ENCODE results near the gene KLHL22.

The KLHL22 gene

GRCh38 chr22:20421507-20421874 is 74.1 kb downstream of the KLHL22 start:
- H4K12ac ChIP-seq (ENCODE audit: low read depth, low read length): no peak overlapping the region
- H3K9me3 ChIP-seq (ENCODE audit: insufficient read depth, low read depth, low read length): no peaks in the 10 kb centered on the region
- H3K79me1 ChIP-seq (ENCODE audit: low read length): peaks cover 3% of the 10 kb centered on the region
- H3K4me2 ChIP-seq (ENCODE audit: low read length): no peak overlapping the region
- H3K14ac ChIP-seq (ENCODE audit: low read length): no peak overlapping the region
- H3K9ac ChIP-seq (ENCODE audit: low read length): no peak overlapping the region
- peak; percentile 68 to 85 for DNase-seq
- H3K4me1 ChIP-seq (ENCODE audit: control insufficient read depth in 1 of 2, insufficient read depth in 2 of 2, low read length in 2 of 2): peaks cover 4 to 6% of the 10 kb centered on the region in 2 experiments
- no peaks in the 10 kb centered on the region for H3K27me3 ChIP-seq (ENCODE audit: insufficient read depth, low read length)
- whole genome bisulfite sequencing (ENCODE audit: extremely low coverage, insufficient coverage, insufficient read length): no CpG with 5 or more reads among the region's 7 CpGs
- no peak overlapping the region for H3K23ac ChIP-seq (ENCODE audit: low read length)
- no peak overlapping the region for H2BK12ac ChIP-seq (ENCODE audit: low read length)
- H2AFZ ChIP-seq (ENCODE audit: insufficient read depth, low read length, poor library complexity): no peak overlapping the region
- H3K27ac ChIP-seq (ENCODE audit: low read depth, low read length): no peak overlapping the region
- peaks cover 13 to 24% of the 10 kb centered on the region in 2 experiments for H3K36me3 ChIP-seq (ENCODE audit: control insufficient read depth in 1 of 2, insufficient read depth in 2 of 2, low read length in 2 of 2)
- no peak overlapping the region for H2AK5ac ChIP-seq (ENCODE audit: low read length)
- no peak overlapping the region for H3K4me3 ChIP-seq (ENCODE audit: low read depth, low read length)
- no peak overlapping the region for H3K18ac ChIP-seq (ENCODE audit: low read length)
- H4K8ac ChIP-seq (ENCODE audit: low read depth, low read length): no peak overlapping the region
- peaks cover 2% of the 10 kb centered on the region for H3K79me2 ChIP-seq (ENCODE audit: control insufficient read depth, insufficient read depth, low read length, poor library complexity)
- H4K91ac ChIP-seq (ENCODE audit: low read depth, low read length): no peak overlapping the region
- no peak overlapping the region for H2BK5ac ChIP-seq (ENCODE audit: low read depth, low read length, poor library complexity)
- H3K4ac ChIP-seq (ENCODE audit: low read depth, low read length): no peak overlapping the region
- H2BK120ac ChIP-seq (ENCODE audit: insufficient read depth, low read length, poor library complexity): no peak overlapping the region

GRCh38 chr22:20420157-20420842 is 75.3 kb downstream of the KLHL22 start:
- no peak overlapping the region for H2BK12ac ChIP-seq (ENCODE audit: low read length)
- no CpG with 5 or more reads among the region's 11 CpGs for WGBS (ENCODE audit: extremely low coverage, insufficient coverage, insufficient read length)

GRCh38 chr22:20419664-20419951 is 76.0 kb downstream of the KLHL22 start:
- Histone ChIP-seq H3K79me2 (ENCODE audit: control insufficient read depth, insufficient read depth, low read length, poor library complexity) (peaks cover 2% of the 10 kb centered on the region), H3K9ac (ENCODE audit: low read length) (no peak overlapping the region), H3K14ac (ENCODE audit: low read length) (no peak overlapping the region), H3K4me3 (ENCODE audit: low read depth, low read length) (no peak overlapping the region), H3K4me2 (ENCODE audit: low read length) (no peak overlapping the region), H2BK12ac (ENCODE audit: low read length) (no peak overlapping the region), H3K23ac (ENCODE audit: low read length) (no peak overlapping the region), H3K4me1 (ENCODE audit: control insufficient read depth in 1 of 2, insufficient read depth in 2 of 2, low read length in 2 of 2) (peaks cover 4 to 6% of the 10 kb centered on the region in 2 experiments), H3K27ac (ENCODE audit: low read depth, low read length) (no peak overlapping the region), H2AK5ac (ENCODE audit: low read length) (no peak overlapping the region), H3K18ac (ENCODE audit: low read length) (no peak overlapping the region), H3K4ac (ENCODE audit: low read depth, low read length) (no peak overlapping the region), H3K79me1 (ENCODE audit: low read length) (peaks cover 3% of the 10 kb centered on the region), H4K91ac (ENCODE audit: low read depth, low read length) (no peak overlapping the region), H2BK5ac (ENCODE audit: low read depth, low read length, poor library complexity) (no peak overlapping the region), H4K12ac (ENCODE audit: low read depth, low read length) (no peak overlapping the region), H3K9me3 (ENCODE audit: insufficient read depth, low read depth, low read length) (no peaks in the 10 kb centered on the region), H2BK120ac (ENCODE audit: insufficient read depth, low read length, poor library complexity) (no peak overlapping the region), H4K8ac (ENCODE audit: low read depth, low read length) (no peak overlapping the region), H3K36me3 (ENCODE audit: control insufficient read depth in 1 of 2, insufficient read depth in 2 of 2, low read length in 2 of 2) (peaks cover 0 to 7% of the 10 kb centered on the region in 2 experiments), H2AFZ (ENCODE audit: insufficient read depth, low read length, poor library complexity) (no peak overlapping the region), H3K27me3 (ENCODE audit: insufficient read depth, low read length) (no peaks in the 10 kb centered on the region)
- WGBS (ENCODE audit: extremely low coverage, insufficient coverage, insufficient read length): no CpG with 5 or more reads among the region's 2 CpGs
- DNase-seq: no peak

More at GRCh38 chr22:20420157-20420842, 75.3 kb downstream of the KLHL22 start:
- Histone ChIP-seq H3K9me3 (ENCODE audit: insufficient read depth, low read depth, low read length) (no peaks in the 10 kb centered on the region), H2AK5ac (ENCODE audit: low read length) (no peak overlapping the region), H3K4me1 (ENCODE audit: control insufficient read depth in 1 of 2, insufficient read depth in 2 of 2, low read length in 2 of 2) (peaks cover 4 to 6% of the 10 kb centered on the region in 2 experiments), H3K18ac (ENCODE audit: low read length) (no peak overlapping the region), H3K27me3 (ENCODE audit: insufficient read depth, low read length) (no peaks in the 10 kb centered on the region), H4K8ac (ENCODE audit: low read depth, low read length) (no peak overlapping the region), H3K14ac (ENCODE audit: low read length) (no peak overlapping the region), H3K4ac (ENCODE audit: low read depth, low read length) (no peak overlapping the region), H2BK120ac (ENCODE audit: insufficient read depth, low read length, poor library complexity) (no peak overlapping the region), H3K79me2 (ENCODE audit: control insufficient read depth, insufficient read depth, low read length, poor library complexity) (peaks cover 2% of the 10 kb centered on the region), H4K91ac (ENCODE audit: low read depth, low read length) (no peak overlapping the region), H3K27ac (ENCODE audit: low read depth, low read length) (no peak overlapping the region), H2BK5ac (ENCODE audit: low read depth, low read length, poor library complexity) (no peak overlapping the region), H3K23ac (ENCODE audit: low read length) (no peak overlapping the region), H3K4me3 (ENCODE audit: low read depth, low read length) (no peak overlapping the region), H3K4me2 (ENCODE audit: low read length) (no peak overlapping the region), H3K9ac (ENCODE audit: low read length) (no peak overlapping the region), H4K12ac (ENCODE audit: low read depth, low read length) (no peak overlapping the region), H3K36me3 (ENCODE audit: control insufficient read depth in 1 of 2, insufficient read depth in 2 of 2, low read length in 2 of 2) (peaks cover 4 to 14% of the 10 kb centered on the region in 2 experiments), H3K79me1 (ENCODE audit: low read length) (peaks cover 3% of the 10 kb centered on the region), H2AFZ (ENCODE audit: insufficient read depth, low read length, poor library complexity) (no peak overlapping the region)
- DNase-seq: no peak

GRCh38 chr22:20418211-20418788 is 77.3 kb downstream of the KLHL22 start:
- no CpG with 5 or more reads among the region's 42 CpGs for WGBS (ENCODE audit: extremely low coverage, insufficient coverage, insufficient read length)

More at GRCh38 chr22:20418211-20418788, 77.3 kb downstream of the KLHL22 start:
- H2BK120ac ChIP-seq (ENCODE audit: insufficient read depth, low read length, poor library complexity): peak overlapping the region; percentile 30
- H3K18ac ChIP-seq (ENCODE audit: low read length): peak overlapping the region; percentile 80
- H3K79me2 ChIP-seq (ENCODE audit: control insufficient read depth, insufficient read depth, low read length, poor library complexity): peaks cover 2% of the 10 kb centered on the region
- peaks cover 3% of the 10 kb centered on the region for H3K79me1 ChIP-seq (ENCODE audit: low read length)
- peak overlapping the region; percentile 37 for H2AFZ ChIP-seq (ENCODE audit: insufficient read depth, low read length, poor library complexity)
- H4K91ac ChIP-seq (ENCODE audit: low read depth, low read length): peak overlapping the region; percentile 65
- peak overlapping the region; percentile 9 for H3K9ac ChIP-seq (ENCODE audit: low read length)
- no peak overlapping the region for H3K4ac ChIP-seq (ENCODE audit: low read depth, low read length)
- peak overlapping the region; percentile 71 for H3K4me2 ChIP-seq (ENCODE audit: low read length)
- peak overlapping the region; percentile 84 for H3K14ac ChIP-seq (ENCODE audit: low read length)
- peaks cover 0 to 3% of the 10 kb centered on the region in 2 experiments for H3K4me1 ChIP-seq (ENCODE audit: control insufficient read depth in 1 of 2, insufficient read depth in 2 of 2, low read length in 2 of 2)
- H4K8ac ChIP-seq (ENCODE audit: low read depth, low read length): peak overlapping the region; percentile 74
- no peaks in the 10 kb centered on the region for H3K36me3 ChIP-seq (ENCODE audit: control insufficient read depth in 1 of 2, insufficient read depth in 2 of 2, low read length in 2 of 2)
- H3K27me3 ChIP-seq (ENCODE audit: insufficient read depth, low read length): no peaks in the 10 kb centered on the region
- H3K27ac ChIP-seq (ENCODE audit: low read depth, low read length): no peak overlapping the region
- H2BK12ac ChIP-seq (ENCODE audit: low read length): no peak overlapping the region
- H4K12ac ChIP-seq (ENCODE audit: low read depth, low read length): peak overlapping the region; percentile 80
- H2BK5ac ChIP-seq (ENCODE audit: low read depth, low read length, poor library complexity): no peak overlapping the region
- H3K23ac ChIP-seq (ENCODE audit: low read length): no peak overlapping the region
- DNase-seq: peak; percentile 84 to 92
- H3K4me3 ChIP-seq (ENCODE audit: low read depth, low read length): peak overlapping the region; percentile 53
- H3K9me3 ChIP-seq (ENCODE audit: insufficient read depth, low read depth, low read length): no peaks in the 10 kb centered on the region
- H2AK5ac ChIP-seq (ENCODE audit: low read length): no peak overlapping the region

All from trophoblast cell (in vitro differentiated cells and primary cell).